Ammon's horn (tissue), 1 donor: ENCODE data around the gene C1GALT1C1L.
"Not testable (repeated sequence)": the region's sequence is repeated elsewhere in the genome, so short reads cannot be mapped to it uniquely, and the experiment has no call there.

Experiments
- DNase-seq: peaks from one replicate; pipeline ENCODE4 v3.0.0-alpha.2; 2016; ENCODE audit warnings: low spot score

The C1GALT1C1L gene

DNA sequence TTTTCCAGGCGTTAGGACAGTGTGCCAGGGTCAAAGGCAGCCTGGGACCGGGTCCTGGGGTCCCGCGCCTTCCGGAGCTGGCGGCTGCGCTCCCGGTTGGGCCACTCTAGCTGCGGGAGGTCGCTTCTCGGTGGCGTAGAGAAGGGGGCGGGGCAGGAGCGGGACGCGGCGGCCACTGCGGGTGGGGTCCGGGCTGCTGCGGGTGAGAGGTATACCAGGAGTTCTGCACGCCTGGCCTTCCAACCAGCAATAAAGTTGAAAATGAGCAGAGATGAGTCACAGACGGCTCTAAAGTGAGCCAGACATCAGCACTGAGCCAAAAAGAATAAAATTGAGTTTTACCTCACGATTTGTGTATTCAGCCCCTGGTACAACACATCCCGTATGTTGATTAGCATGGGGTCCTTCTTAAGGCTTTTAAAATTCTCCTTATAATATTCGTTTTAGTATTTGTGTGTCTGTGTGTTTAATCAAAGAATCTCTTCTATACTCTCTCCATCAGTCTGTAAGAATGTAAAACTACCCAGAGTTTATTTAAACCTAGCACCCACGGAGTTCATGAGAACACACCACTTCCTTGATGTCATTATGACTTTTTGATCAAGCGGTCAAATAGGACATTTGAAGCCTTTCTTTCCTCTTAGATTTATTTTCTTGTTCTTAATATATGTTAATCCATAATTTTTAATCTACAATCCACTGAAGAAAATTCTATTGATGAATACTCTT is at the start of gene C1GALT1C1L:
Gene C1GALT1C1L, minus strand, starts transcription at position 108 of the 729 bp plus-strand sequence. Its CDS starts 107 bp downstream, at position 1.
- peak; percentile 24 for DNase-seq

DNA sequence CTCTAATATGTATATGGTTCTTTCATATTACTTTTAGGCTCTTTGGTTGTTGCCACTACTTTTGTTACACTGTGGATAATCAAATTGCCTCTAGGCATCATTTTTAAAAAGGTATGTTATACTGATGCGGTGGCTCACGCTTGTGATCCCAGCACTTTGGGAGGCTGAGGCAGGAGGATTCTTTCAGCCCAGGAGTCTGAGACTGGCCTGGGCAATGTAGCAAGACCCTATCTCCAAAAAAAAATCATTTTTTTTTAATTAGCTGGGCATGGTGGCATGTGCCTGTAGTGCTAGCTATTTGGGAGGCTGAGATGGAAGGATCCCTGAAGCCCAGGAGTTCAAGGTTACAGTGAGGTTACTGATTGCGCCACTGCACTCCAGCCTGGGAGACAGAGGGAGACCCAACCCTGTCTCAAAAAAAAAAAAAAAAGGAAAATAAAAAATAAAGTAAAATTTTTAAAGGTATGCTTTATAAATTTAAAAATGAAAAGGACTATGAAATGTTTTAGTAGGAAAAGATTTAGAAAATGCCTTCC is 49.5 kb upstream of the C1GALT1C1L start:
- DNase-seq: no peak

DNA sequence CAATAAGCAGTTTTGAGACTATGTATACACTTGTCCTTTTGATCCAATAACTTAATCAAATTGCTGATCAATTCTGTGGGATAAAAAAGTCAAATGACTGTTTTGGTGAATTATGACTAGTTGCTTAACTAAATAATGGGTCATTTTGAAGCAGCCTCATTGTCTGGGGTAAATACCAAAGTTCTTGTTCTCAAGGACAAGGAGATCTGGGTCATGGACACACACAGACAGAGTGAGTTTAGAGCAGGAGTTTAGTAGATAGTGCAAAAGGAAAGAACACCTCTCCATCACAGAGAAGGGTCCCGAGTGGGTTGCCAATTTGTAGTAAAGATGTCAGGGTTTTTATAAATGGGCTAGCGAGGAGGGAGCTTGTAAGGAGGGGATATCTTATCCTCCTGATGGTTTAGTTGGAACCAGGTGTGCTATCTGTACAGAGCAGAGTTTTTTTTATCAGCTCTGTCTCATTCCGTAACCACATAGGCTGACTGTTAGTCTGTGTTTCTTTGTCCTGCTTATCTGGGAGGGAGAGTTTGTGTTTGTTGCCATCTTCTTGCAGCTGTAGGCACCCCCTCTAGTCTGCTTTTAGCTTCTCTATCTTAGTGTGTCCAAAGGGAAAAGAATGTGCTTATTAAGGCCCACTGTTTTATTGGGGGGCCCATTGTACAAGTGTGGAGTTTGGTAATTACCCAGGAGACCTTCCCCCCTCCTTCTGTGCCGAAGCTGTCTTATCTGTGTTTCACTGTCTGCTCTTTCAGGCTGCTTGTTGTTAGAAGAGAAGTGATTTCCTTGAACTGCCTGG is 48.7 kb upstream of the C1GALT1C1L start:
- DNase-seq: no peak

DNA sequence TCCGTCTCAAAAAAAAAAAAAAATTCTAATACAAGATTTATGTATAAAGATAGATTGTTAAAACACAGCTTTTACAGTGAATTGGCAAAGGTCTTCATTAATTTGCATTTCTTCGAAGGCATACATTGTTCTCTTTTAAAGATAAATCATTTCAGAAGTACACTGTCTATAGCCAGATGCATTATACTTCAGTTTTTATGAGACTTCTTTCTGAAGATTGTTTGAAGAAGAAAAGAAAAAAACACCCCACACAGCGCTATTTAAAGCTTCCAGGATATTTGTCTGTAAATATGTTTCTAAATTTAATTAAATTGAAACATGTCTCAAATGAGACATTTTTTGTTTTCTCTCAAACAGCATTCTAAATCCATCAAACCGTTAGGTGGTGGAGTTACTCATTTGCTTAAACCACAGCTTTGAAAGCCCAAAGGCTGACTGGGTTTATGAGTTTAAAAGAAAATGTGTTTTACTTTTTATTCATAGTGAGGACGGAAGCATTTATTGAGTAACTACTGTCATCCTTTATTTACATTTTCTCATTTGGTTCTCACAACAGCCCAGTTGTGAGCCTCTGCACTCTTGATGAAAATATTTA is 42.4 kb upstream of the C1GALT1C1L start:
- no peak for DNase-seq

DNA sequence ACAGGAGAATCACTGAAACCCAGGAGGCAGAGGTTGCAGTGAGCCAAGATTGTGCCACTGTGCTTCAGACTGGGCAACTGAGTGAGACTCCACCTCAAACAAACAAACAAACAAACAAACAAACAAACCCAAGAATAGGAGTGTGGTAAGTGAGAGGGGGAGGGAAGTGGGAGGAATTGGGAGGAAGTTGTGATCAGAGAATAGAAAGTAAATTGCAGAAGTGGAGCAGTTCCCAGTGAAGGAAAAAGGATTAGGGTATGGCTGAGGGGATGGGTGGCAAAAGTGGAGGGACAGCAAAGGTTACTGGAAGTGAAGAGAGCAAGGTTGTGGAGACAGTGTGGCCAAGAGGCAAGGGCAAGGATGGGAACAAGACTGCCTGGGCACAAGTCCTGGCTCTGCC is 41.1 kb upstream of the C1GALT1C1L start:
- no peak for DNase-seq

DNA sequence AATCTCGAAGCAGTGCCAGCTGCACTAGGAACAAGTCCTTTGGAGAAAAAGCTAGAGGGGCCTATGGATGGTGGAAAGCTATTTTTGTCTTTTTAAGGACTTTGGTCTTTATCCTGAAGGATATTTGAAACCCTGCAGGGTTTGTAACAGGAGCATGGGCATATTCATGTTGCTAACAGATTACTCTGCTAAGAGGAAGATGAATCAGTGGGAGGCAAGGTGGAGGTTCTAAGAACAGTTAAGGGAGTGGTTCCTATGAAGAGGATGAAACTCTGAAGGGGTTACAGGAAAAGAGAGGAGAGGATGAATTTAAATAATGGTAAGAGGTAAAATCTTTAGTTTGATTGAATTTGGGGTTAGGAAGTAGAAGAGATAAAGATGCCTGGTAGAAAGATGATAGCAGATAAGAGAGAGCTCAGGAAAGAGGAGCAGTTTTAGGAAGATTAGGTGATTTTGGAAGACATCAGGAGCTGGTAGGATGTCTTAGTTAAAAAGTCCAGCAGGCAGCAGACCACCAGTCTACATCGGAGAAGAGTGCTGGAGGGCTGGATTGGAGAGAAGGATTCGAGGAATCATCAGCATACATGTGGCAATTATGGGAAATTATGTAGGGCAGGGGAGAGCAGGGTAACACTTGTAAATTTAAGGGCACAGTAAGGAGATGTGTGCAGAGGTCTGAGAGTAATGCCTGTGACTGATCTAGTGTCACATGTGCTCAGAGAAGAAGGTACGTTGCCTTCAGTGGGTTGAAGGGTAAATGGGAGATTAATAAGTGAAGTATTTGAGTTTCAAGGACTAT is 39.3 kb upstream of the C1GALT1C1L start:
- no peak for DNase-seq

DNA sequence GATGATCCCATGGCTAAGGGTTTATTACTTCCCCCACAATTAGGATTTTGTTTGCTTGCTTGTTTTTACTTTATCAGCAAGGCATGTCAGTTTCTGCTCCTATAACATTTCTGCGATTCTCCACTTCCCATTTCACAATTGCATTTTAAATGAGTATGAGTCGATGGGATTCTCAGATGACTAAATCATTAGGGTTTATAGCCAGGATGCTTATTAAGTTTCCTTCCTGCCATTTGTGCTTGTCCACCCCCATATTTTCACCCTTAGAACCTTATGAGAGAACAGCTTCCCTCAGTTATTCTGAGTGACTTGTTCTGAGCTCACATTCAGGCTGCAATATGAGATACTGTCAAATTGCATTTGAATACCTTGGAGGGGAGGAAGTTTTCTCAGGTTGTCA is 37.9 kb upstream of the C1GALT1C1L start:
- DNase-seq: no peak

DNA sequence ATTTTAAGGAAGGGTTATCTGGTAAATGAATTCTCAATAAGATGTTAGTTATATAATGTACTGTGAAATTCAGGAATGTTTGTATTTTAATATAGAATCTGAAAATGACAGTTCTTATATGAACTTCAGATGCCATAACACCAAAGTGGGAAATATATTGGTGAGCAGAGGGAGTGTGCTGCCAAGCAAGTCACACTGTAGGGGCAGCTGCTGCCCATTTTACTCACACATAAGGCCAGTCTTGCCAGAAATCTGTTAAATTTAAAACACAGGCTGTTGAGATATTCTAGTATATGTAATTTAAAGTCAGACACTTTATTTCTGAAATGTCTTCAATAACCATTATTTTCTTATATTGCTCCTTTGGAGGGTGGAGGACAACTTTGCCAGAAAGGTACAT is 34.6 kb upstream of the C1GALT1C1L start:
- no peak for DNase-seq

DNA sequence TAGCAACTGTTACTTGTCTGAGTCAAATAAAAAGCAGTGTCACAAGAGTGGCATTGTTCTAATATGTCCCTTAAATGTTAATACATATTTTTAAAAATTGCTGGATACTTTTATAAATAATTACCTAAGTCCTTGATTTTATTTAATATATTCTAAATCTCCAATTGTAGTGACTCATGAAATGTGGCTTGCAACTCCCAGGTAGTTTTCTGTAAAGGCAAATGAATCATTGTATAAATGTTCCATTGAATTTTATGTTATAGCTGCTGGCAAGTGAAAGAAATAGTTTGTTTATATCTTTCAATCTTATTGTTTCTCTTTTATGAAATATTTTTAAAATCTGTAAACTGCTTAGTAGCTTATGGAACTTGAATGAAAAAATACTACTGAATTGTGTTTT is 32.7 kb upstream of the C1GALT1C1L start:
- no peak for DNase-seq

DNA sequence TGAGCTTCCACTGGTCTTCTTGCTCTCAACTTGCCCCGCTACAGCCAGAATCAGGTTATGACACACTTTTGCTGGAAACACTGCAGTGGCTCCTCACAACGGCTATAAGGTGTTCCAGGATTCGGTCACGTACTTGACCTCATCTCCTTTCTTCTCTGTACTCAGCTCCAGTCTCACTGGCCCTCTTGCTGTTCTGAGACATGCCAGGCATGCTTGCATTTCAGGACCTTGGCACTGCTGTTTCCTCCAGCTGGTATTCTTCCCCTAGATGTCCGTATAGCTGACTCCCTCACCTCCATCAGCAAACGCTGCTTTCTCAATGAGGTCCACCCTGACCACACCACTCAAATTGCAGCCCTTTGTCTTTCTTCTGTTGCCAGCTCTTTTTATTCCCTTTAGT is 31.9 kb upstream of the C1GALT1C1L start:
- DNase-seq: no peak

DNA sequence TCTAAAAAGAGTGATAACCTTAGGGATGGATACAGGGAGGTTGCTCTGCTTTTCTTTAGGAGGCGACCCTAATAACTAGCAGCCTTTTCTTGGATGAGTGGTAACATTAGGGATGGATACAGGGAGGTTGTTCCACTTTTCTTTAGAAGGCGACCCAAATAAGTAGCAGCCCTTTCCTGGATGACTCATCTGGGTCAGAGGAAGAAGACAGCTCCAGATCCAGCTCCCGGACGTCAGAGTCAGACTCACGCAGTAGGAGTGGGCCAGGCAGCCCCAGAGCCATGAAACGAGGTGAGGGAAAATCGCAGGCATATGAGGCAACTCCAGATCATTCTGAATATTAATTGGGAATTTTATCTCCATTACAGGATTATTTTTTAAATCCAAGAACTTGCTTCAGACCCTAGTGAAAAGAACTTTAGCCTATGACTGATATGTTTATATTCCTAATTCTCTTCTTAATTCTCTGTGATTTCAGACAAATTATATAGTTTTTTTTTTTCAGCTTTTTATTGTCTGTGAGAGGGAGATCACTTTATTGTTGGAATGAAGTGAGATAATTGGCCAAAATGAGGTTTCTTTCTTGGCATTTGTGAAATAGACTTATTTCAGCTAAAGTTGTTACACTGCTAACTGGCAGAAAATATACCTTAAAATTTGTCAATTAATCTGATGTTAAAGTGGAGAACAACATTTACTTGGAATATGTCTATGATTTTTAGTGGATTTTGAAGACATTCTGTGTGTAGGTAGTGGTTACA is 31.2 kb upstream of the C1GALT1C1L start:
- DNase-seq: no peak

DNA sequence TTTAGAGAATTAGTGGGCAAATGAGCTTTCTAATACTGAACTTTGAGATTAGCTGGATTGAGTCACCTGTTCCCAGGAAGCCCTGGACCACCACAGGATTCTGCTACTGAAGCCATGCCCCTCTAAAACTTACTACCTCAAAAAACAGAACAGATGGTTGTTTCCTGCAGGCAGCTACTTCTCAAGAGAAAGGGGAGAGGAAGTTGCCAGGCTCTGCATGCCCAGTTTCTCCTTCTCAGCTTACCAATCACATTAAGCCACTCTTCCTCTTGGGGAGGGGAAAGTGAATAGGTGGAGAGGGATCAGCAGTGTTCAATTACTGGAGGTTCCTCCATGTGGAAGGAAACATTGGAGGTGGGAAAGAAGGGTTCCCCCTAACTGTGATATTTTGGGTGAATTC is 24.9 kb upstream of the C1GALT1C1L start:
- DNase-seq: no peak

DNA sequence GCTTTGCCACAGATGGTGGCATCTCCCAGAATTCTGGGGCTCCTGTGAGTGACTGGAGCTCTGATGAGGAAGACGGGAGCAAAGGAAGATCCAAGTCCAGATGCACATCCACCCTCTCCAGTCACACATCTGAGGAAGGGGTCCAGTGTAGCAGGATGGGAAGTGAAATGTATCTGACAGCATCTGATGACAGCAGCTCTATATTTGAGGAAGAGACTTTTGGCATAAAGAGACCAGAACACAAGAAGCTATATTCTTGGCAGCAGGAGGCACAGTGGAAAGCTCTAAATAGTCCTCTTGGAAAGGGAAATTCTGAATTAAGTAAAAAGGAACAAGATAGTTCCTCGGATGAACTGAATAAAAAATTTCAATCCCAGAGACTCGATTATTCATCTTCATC is 23.5 kb upstream of the C1GALT1C1L start:
- peak; percentile 4 for DNase-seq

DNA sequence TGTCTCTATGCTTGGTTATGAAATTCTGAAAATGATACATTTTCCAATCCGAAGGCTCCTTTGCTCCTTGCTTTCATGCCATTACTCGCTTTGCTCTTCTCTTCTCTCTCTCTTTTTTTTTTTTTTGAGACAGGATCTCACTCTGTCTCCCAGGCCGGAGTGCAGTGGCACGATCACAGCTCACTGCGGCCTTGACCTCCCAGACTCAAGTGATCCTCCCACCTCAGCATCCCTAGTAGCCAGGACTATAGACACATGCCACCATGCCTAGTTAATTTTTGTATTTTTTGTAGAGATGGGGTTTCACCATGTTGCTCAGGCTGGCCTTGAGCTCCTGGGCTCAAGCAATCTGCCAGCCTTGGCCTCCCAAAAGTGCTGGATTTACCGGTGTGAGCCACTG is 21.9 kb upstream of the C1GALT1C1L start:
- not testable (repeated sequence) for DNase-seq

DNA sequence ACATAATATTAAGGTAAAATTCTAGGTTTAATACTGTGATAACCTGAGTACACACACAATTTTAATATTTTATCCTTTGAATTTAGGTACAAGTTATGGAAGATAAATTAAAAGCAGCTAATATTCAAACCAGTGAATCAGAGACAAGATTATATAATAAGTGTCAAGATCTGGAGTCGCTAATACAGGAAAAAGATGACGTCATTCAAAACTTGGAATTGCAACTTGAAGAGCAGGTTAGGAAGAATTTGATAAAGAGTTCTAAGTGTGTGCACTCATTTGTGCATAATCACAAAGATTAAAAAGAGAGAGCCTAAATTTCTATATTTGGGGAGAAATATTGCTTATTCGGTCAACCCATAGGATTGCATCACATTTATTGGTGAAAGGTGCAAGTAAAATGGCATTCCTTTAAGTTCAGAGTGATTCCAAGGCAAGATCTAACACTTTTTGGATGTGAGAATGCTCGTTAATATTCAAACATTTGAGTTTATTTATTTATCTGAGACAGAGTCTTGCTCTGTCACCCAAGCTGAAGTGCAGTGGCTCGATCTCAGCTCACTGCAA is 16.3 kb upstream of the C1GALT1C1L start:
- no peak for DNase-seq

DNA sequence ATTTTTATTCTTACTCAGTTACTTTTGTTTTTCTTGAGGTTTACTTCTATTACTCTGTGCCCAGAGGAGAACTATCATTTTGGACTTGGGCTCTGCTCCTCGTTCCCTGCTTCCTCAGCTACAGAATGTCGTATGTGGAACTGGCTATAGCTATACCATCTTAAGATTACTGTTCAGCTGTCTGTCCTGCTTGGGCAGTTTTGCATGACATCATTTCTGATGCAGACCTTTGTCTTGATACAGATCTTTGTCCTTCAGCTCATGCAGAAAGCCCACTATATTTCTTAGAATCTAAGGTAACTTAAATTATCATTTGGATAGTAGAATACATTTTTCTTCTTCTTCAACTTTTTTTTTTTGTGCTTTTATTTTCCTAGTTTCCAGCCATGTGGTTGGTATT is 13.8 kb upstream of the C1GALT1C1L start:
- no peak for DNase-seq

DNA sequence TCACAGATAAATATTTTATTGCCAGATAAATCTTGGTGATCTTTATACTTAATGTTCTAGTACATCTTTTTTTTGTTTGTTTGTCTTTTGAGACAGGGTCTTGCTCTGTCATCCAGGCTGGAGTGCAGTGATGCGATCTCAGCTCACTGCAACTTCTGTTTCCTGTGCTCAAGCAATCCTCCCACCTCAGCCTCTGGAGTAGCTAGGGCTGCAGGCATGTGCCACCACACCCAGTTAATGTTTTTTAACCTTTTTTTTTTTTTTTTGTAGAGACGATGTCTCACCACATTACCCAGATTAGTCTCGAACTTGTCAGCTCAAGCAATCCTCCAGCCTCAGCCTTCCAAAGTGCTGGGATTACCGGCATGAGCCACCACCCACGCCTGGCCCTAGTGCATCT is 9.1 kb upstream of the C1GALT1C1L start:
- no peak for DNase-seq

DNA sequence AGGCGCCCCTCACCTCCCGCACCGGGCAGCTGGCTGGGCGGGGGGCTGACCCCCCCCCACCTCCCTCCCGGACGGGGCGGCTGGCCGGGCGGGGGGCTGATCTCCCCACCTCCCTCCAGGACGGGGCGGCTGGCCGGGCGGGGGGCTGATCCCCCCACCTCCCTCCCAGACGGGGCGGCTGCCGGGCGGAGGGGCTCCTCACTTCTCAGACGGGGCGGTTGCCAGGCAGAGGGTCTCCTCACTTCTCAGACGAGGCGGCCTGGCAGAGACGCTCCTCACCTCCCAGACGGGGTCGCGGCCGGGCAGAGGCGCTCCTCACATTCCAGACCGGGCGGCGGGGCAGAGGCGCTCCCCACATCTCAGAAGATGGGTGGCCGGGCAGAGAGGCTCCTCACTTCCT is 1.6 kb upstream of the C1GALT1C1L start:
- DNase-seq: not testable (repeated sequence)

DNA sequence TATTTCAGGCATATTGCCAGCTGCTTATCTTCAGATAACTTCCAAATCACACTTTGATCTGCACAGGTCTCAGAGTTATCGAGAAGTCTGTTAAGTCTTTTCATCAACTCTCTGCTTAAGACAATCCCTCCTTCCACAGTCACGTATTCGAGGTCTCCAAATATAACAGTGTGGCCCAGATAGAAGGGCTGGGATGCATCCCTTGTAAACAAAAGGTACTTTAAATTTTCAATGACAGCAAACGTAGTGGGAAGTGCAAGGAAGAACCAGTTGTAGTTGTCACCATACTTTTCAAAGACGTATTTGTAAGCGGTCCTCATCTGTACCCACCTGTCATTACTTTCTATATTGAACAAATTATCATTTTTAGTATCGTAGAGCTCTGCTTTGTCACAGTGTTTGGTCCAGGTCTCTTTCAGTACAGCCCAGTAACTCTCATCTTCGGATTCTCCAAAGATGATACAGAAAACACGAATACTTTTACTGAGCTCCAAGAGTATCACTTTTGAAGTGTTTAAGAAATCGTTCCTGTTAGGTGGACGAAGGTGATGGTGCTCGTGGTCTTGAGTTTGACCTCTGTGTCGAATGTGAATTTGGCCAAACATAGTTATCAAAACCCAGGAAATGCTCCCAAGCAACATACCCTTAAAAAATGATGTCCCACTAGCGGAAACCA is 445 bp downstream of the C1GALT1C1L start:
- DNase-seq: no peak

DNA sequence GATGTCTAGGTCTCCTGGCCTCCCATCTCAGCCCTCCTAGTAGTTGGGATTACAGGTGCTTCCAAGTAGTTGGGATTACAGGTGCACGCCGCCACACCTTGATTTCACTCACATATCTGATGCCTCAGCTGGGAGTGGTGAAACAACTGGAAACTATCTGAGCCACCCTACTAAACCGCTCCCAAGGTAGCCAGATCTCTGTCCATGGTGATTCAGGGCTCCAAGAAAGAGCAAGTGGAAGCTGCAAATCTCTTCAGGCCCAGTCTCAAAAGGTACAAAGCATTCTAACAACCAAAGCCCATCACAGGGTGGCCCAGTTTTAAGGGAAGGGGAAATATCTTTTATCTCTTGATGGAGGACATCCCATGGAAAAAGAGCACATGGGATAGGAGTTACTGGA is 19.0 kb downstream of the C1GALT1C1L start:
- DNase-seq: no peak
